Non-pigmented ciliary epithelial cell (primary cell): Measurements from ENCODE around the gene CARD14.
"Not testable (repeated sequence)": the region's sequence is repeated elsewhere in the genome, so short reads cannot be mapped to it uniquely, and the experiment has no call there.

Source experiments
- DNase-seq: peaks from one replicate; pipeline ENCODE4 v3.0.0-alpha.2; 2010; ENCODE audit warnings: low read depth

The CARD14 gene

GRCh38 chr17:80183581-80184422 is 14.0 kb downstream of the CARD14 start:
- DNase-seq, result no peak

GRCh38 chr17:80184423-80184714 is 14.5 kb downstream of the CARD14 start:
- no peak for DNase-seq

DNA sequence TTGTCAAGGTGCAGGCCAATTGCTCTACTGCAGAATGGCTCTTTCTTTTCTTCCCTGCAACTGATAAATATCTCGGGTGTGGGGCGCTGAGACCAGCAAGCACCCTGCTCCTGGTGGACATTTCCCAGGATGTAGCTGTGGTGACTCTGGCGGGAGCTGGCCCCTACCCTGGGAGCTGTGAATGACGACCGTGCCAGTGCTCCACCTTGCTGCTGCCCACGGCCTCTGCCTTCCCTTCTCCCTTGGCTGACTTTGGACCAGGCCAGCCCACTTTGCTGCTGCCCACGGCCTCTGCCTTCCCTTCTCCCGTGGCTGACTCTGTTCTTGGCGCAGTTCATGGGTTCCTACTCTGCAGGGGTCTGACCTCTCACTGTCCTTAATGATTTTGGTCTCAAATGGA is 16.1 kb downstream of the CARD14 start:
- no peak for DNase-seq

- no peak for DNase-seq
Measured at GRCh38 chr17:80187090-80187489, 17.3 kb downstream of the CARD14 start.

GRCh38 chr17:80187515-80187941 is 17.7 kb downstream of the CARD14 start:
- no peak for DNase-seq

GRCh38 chr17:80189611-80190010 is 19.8 kb downstream of the CARD14 start:
- DNase-seq, result no peak

- DNase-seq, result no peak
Measured at GRCh38 chr17:80190716-80191115, 20.9 kb downstream of the CARD14 start.

GRCh38 chr17:80191192-80191591 is 21.4 kb downstream of the CARD14 start:
- no peak for DNase-seq

GRCh38 chr17:80191865-80192661 is 22.2 kb downstream of the CARD14 start:
- no peak for DNase-seq

DNA sequence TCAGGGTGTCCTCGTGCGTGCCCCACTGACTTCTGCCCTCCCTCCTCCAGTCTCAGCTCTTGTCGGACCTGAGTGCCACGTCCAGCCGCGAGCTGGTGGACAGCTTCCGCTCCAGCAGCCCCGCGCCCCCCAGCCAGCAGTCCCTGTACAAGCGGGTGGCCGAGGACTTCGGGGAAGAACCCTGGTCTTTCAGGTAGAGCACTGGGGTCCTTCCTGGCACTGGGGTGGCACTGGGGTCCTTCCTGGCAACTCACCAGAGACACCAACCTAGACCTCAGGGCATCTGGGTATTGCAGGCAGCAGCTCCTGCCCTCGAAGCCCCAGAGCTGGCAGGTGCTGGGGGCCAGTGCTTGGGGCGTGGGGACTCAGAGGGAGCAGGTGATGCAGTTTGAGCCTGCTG is 25.3 kb downstream of the CARD14 start:
- no peak for DNase-seq

- no peak for DNase-seq
Measured at GRCh38 chr17:80195671-80196529, 26.1 kb downstream of the CARD14 start.

- DNase-seq, result no peak
Measured at GRCh38 chr17:80196652-80197051, 26.8 kb downstream of the CARD14 start.

- no peak for DNase-seq
Measured at GRCh38 chr17:80198144-80198661, 28.4 kb downstream of the CARD14 start.

GRCh38 chr17:80199295-80199694 is 29.5 kb downstream of the CARD14 start:
- not testable (repeated sequence) for DNase-seq

DNA sequence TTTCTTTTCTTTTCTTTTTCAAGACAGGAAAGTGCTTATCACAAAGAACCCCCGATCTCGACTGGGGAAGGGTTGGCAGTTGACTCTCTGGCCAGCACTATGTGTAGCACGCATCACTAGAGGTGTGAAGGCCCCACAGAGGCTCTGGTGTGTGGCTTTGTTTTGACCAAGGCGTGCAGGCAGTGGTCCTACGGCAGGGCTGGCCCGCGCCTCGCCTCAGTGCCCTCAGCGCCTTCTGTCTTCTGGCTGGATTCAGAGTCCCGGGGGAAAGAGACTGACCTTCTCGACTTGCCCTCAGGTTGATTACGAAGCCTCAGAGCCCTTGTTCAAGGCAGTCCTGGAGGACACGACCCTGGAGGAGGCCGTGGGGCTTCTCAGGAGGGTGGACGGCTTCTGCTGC is 31.6 kb downstream of the CARD14 start:
- no peak for DNase-seq

- no peak for DNase-seq
Measured at GRCh38 chr17:80202197-80202596, 32.4 kb downstream of the CARD14 start.

- no peak for DNase-seq
Measured at GRCh38 chr17:80203471-80203963, 33.7 kb downstream of the CARD14 start.

DNA sequence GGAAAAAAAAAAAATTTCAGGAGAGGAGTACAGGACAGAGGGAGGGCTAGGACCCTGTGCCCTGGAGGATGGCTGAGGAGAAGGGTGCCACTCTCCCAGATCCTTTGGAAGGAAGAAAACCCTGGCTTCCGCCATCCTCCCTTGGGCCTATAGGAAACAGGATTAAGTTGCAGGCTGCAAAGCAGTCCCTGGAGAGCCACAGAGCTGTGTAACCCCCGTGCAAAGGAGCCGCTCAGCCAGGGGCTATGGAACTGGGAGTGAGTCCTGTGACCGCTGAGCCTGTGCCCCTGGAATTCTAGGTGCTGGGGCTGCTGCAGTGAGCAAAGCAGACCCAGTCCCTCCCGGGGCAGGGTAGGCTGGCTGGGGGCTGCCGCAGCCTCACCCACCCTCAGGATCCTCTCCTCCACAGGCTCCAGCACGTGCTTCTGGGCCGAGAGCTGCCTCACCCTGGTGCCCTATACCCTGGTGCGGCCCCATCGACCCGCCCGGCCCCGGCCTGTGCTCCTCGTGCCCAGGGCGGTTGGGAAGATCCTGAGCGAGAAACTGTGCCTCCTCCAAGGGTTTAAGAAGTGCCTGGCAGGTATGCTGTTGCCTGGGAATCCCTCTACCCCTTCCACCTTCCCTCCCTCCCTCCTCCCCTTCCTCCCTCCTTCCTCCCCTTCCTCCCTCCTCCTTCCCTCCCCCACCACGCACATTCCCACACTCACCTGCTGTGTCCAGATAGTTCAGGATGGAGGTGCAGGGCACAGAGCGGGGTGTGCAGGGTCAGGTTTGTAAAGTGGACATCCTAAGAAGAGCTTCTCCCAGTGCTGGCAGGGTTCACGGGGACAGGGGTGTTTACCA is 35.0 kb downstream of the CARD14 start:
- no peak for DNase-seq

- no peak for DNase-seq
Measured at GRCh38 chr17:80205811-80206210, 36.0 kb downstream of the CARD14 start.

GRCh38 chr17:80208050-80208449 is 38.2 kb downstream of the CARD14 start:
- DNase-seq, result no peak

- no peak for DNase-seq
Measured at GRCh38 chr17:80209765-80210164, 39.9 kb downstream of the CARD14 start.
